ENCODE results near the gene SMG6.
A peak's percentile ranks its signal among the peaks of the same experiment; 100 is the strongest.
"Not testable (repeated sequence)": the region's sequence is repeated elsewhere in the genome, so short reads cannot be mapped to it uniquely, and the experiment has no call there.

Gene SMG6

DNA sequence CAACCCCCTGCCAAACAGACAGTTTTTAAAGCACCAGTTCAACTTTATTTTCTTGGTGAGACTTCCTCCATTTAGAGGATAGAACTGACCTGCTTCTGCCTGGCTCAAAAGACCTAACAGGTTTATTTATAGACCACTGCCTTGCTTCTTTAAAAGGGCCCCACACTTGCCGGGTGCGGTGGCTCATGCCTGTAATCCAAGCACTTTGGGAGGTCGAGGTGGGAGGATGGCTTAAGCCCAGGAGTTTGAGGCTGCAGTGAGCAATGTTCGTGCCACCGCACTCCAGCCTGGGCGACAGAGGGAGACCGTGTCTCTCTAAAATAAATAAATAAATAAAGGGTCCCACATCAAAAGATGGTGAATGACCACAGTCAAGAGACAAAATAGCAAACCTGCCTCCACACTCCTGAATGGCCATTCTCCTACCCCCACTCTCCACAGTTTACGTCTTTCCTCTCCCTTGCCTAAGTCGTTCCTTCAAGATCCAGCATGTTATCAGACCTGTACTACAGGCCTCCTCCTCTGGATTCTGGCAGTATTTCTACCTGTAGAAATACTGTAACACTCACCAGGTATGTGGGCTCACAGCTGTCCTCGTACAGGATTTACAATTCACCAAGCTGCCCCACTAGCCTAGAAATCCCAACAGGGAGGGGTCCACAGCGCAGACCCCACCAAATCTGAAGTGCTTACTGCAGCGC lies 95.6 kb downstream of the SMG6 start:
- H3K4me2 ChIP-seq (ENCODE audit: low read length), result no peak overlapping the region
- no peaks in the 10 kb centered on the region for H3K9me3 ChIP-seq (replicated peaks; ENCODE audit: low read length)
- no peak overlapping the region for H3K9ac ChIP-seq (ENCODE audit: low read depth, low read length)
- no peaks in the 10 kb centered on the region for H3K27me3 ChIP-seq (ENCODE audit: control insufficient read depth, insufficient read depth, low read length)
- no peak overlapping the region for H3K4me3 ChIP-seq (ENCODE audit: low read length)
- H3K36me3 ChIP-seq (ENCODE audit: insufficient read depth, low read length), result no peaks in the 10 kb centered on the region
- H3K4me1 ChIP-seq (ENCODE audit: control insufficient read depth, insufficient read depth, low read length), result peaks cover 11% of the 10 kb centered on the region

GRCh38 chr17:2204393-2204792 lies 99.2 kb downstream of the SMG6 start:
- no peak overlapping the region for H3K4me3 ChIP-seq (ENCODE audit: low read length)
- H3K36me3 ChIP-seq (ENCODE audit: insufficient read depth, low read length), result no peaks in the 10 kb centered on the region
- H3K4me2 ChIP-seq (ENCODE audit: low read length), result no peak overlapping the region
- no peaks in the 10 kb centered on the region for H3K4me1 ChIP-seq (ENCODE audit: control insufficient read depth, insufficient read depth, low read length)
- no peaks in the 10 kb centered on the region for H3K9me3 ChIP-seq (replicated peaks; ENCODE audit: low read length)
- no peaks in the 10 kb centered on the region for H3K27me3 ChIP-seq (ENCODE audit: control insufficient read depth, insufficient read depth, low read length)
- no peak overlapping the region for H3K9ac ChIP-seq (ENCODE audit: low read depth, low read length)

- H3K9ac ChIP-seq (ENCODE audit: low read depth, low read length), result no peak overlapping the region
These were observed 99.8 kb downstream of the SMG6 start for GRCh38 chr17:2203818-2204217.

DNA sequence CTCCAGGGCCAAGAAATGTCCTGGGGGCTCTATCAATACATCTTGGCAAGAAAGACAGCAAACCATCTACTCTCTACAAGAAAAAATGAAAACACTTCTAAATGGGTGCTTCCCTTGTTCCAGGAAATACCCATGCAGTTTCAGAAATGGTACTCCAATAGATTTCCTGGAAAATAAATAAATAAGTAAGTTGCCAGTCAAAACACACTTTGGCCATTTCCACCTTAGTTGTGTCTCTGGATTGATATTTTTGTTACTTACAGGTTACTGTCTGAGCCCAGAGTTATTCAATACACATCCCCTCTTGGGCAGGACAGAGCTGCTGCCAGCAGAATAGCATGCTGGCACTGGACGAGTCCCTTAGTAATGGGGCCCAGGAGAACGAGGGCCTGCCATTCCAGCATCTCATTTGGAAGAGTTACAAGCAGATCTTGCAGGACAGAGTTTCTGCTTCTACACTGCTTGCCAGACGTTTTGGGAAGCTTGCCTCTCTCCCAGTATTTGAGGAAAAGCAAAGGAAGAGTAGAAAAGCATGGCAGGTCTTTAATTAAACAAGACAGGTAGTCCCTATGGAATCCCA lies 100.5 kb downstream of the SMG6 start:
- Histone ChIP-seq H3K4me2 (ENCODE audit: low read length) (no peak overlapping the region), H3K27me3 (ENCODE audit: control insufficient read depth, insufficient read depth, low read length) (no peaks in the 10 kb centered on the region), H3K4me3 (ENCODE audit: low read length) (no peak overlapping the region), H3K4me1 (ENCODE audit: control insufficient read depth, insufficient read depth, low read length) (no peaks in the 10 kb centered on the region), H3K9ac (ENCODE audit: low read depth, low read length) (no peak overlapping the region), H3K9me3 (replicated peaks; ENCODE audit: low read length) (no peaks in the 10 kb centered on the region), H3K36me3 (ENCODE audit: insufficient read depth, low read length) (no peaks in the 10 kb centered on the region)

More at GRCh38 chr17:2203818-2204217, 99.8 kb downstream of the SMG6 start:
- Histone ChIP-seq H3K27me3 (ENCODE audit: control insufficient read depth, insufficient read depth, low read length) (no peaks in the 10 kb centered on the region), H3K36me3 (ENCODE audit: insufficient read depth, low read length) (no peaks in the 10 kb centered on the region), H3K9me3 (replicated peaks; ENCODE audit: low read length) (no peaks in the 10 kb centered on the region), H3K4me3 (ENCODE audit: low read length) (no peak overlapping the region), H3K4me1 (ENCODE audit: control insufficient read depth, insufficient read depth, low read length) (no peaks in the 10 kb centered on the region), H3K4me2 (ENCODE audit: low read length) (no peak overlapping the region)

- Histone ChIP-seq H3K9me3 (replicated peaks; ENCODE audit: low read length) (no peaks in the 10 kb centered on the region), H3K9ac (ENCODE audit: low read depth, low read length) (no peak overlapping the region), H3K27me3 (ENCODE audit: control insufficient read depth, insufficient read depth, low read length) (no peaks in the 10 kb centered on the region), H3K4me2 (ENCODE audit: low read length) (no peak overlapping the region), H3K36me3 (ENCODE audit: insufficient read depth, low read length) (no peaks in the 10 kb centered on the region), H3K4me1 (ENCODE audit: control insufficient read depth, insufficient read depth, low read length) (no peaks in the 10 kb centered on the region), H3K4me3 (ENCODE audit: low read length) (no peak overlapping the region)
These were observed 101.1 kb downstream of the SMG6 start for GRCh38 chr17:2202302-2202995.

DNA sequence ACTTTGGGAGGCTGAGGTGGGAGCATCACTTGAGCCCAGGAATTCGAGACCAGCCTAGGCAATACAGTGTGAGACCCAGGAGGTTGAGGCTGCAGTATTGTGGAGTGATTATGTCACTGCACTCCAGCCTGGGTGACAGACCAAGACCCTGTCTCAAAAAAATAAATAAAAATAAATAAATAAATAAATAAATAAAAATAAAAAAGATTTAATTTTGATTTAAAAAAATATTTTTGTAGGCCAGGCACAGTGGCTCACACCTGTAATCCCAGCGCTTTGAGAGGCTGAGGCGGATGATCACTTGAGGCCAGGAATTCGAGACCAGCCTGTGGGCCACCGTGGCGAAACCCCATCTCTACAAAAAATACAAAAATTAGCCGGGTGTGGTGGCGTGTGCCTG lies 104.2 kb downstream of the SMG6 start:
- not testable (repeated sequence) for H3K27me3 ChIP-seq (ENCODE audit: control insufficient read depth, insufficient read depth, low read length); H3K36me3 ChIP-seq (ENCODE audit: insufficient read depth, low read length); H3K9ac ChIP-seq (ENCODE audit: low read depth, low read length); H3K9me3 ChIP-seq (replicated peaks; ENCODE audit: low read length); H3K4me2 ChIP-seq (ENCODE audit: low read length); H3K4me3 ChIP-seq (ENCODE audit: low read length); H3K4me1 ChIP-seq (ENCODE audit: control insufficient read depth, insufficient read depth, low read length)

- no peaks in the 10 kb centered on the region for H3K9me3 ChIP-seq (replicated peaks; ENCODE audit: low read length)
- H3K9ac ChIP-seq (ENCODE audit: low read depth, low read length), result no peak overlapping the region
- H3K36me3 ChIP-seq (ENCODE audit: insufficient read depth, low read length), result peaks cover 4% of the 10 kb centered on the region
- H3K4me3 ChIP-seq (ENCODE audit: low read length), result no peak overlapping the region
- H3K4me1 ChIP-seq (ENCODE audit: control insufficient read depth, insufficient read depth, low read length), result peaks cover 7% of the 10 kb centered on the region
- no peaks in the 10 kb centered on the region for H3K27me3 ChIP-seq (ENCODE audit: control insufficient read depth, insufficient read depth, low read length)
- H3K4me2 ChIP-seq (ENCODE audit: low read length), result no peak overlapping the region
These were observed 104.7 kb downstream of the SMG6 start for GRCh38 chr17:2198927-2199326.

DNA sequence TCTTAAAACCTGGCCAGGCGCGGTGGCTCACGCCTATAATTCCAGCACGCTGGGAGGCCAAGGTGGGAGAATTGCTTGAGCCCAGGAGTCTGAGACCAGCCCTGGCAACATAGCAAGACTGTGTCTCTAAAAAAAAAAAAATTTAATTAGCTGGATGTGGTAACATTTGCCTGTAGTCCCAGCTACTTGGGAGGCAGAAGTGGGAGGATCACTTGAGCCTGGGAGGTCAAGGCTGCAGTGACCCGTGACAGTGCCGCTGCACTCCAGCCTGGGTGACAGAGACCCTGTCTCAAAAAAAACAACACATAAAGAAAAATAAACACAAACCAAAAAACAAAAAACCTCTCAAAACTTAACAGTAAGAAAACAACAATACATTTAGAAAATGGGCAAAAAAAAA lies 106.3 kb downstream of the SMG6 start:
- H3K36me3 ChIP-seq (ENCODE audit: insufficient read depth, low read length), result peaks cover 8% of the 10 kb centered on the region
- peaks cover 21% of the 10 kb centered on the region for H3K4me1 ChIP-seq (ENCODE audit: control insufficient read depth, insufficient read depth, low read length)
- H3K27me3 ChIP-seq (ENCODE audit: control insufficient read depth, insufficient read depth, low read length), result no peaks in the 10 kb centered on the region
- no peak overlapping the region for H3K9ac ChIP-seq (ENCODE audit: low read depth, low read length)
- H3K4me3 ChIP-seq (ENCODE audit: low read length), result no peak overlapping the region
- H3K4me2 ChIP-seq (ENCODE audit: low read length), result no peak overlapping the region
- H3K9me3 ChIP-seq (replicated peaks; ENCODE audit: low read length), result no peaks in the 10 kb centered on the region

- Histone ChIP-seq H3K36me3 (ENCODE audit: insufficient read depth, low read length) (peaks cover 8% of the 10 kb centered on the region), H3K4me2 (ENCODE audit: low read length) (no peak overlapping the region), H3K4me3 (ENCODE audit: low read length) (no peak overlapping the region), H3K9me3 (replicated peaks; ENCODE audit: low read length) (no peaks in the 10 kb centered on the region), H3K9ac (ENCODE audit: low read depth, low read length) (no peak overlapping the region), H3K27me3 (ENCODE audit: control insufficient read depth, insufficient read depth, low read length) (no peaks in the 10 kb centered on the region), H3K4me1 (ENCODE audit: control insufficient read depth, insufficient read depth, low read length) (peaks cover 34% of the 10 kb centered on the region)
These were observed 107.9 kb downstream of the SMG6 start for GRCh38 chr17:2195729-2196128.

DNA sequence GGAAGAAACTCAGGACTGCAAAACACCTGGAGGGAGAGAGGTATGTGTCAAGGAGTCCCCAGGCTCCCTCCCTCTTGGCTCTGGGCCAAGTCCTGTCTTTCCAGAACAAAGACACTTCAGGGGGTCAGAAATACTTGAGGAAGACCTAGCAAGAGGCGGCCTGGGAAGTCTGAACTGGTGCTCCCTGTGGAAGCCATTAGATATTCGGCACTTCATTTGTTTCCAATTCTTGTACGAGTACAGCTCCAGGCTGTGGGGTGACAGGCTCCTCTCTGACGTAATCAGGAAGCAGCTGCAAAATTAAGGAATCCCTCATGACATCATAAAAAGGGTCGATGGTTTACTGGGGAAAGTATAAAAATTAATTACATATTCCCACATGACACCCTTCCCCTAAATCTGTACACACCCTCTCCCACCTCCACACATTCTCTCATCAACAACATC lies 108.7 kb downstream of the SMG6 start:
- Histone ChIP-seq H3K9me3 (replicated peaks; ENCODE audit: low read length) (no peaks in the 10 kb centered on the region), H3K36me3 (ENCODE audit: insufficient read depth, low read length) (peaks cover 8% of the 10 kb centered on the region), H3K27me3 (ENCODE audit: control insufficient read depth, insufficient read depth, low read length) (no peaks in the 10 kb centered on the region), H3K4me3 (ENCODE audit: low read length) (no peak overlapping the region), H3K9ac (ENCODE audit: low read depth, low read length) (no peak overlapping the region), H3K4me1 (ENCODE audit: control insufficient read depth, insufficient read depth, low read length) (peaks cover 41% of the 10 kb centered on the region), H3K4me2 (ENCODE audit: low read length) (no peak overlapping the region)

DNA sequence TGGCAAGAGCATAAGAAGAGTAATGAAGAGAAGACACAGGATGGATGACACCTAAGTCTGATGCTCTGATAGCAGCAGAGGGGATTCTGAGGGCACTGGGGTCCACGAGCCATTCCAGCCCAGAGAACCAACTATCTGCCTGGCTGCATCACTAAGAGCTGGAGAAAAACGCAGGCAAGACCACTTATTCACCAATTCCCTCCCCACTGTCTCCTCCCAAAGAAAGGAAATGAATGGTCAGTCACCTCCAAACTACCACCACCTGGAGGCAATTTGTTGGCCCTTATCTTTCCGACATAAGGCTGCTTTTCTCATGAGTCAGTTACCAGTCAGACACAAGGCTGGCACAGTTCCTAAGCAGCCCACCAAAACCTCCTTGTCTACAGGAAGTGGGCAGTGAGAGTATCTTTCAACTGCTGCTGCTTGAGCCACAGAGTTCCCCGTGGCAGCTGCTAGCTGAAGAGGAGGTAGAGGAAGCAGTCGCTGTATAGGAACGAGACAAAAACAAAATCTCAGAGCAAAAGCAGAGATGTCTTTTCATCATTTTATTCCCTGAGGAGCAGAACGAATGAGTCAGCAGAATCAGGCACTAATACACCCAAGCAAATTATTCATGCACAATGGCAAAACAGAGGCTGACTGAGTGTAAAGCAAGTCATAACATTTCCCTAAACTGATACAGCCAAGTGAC lies 111.1 kb downstream of the SMG6 start:
- peaks cover 51% of the 10 kb centered on the region for H3K4me1 ChIP-seq (ENCODE audit: control insufficient read depth, insufficient read depth, low read length)
- H3K4me2 ChIP-seq (ENCODE audit: low read length), result peak overlapping the region; percentile 37
- H3K9ac ChIP-seq (ENCODE audit: low read depth, low read length), result peak overlapping the region; percentile 50
- no peaks in the 10 kb centered on the region for H3K27me3 ChIP-seq (ENCODE audit: control insufficient read depth, insufficient read depth, low read length)
- peak overlapping the region; percentile 34 for H3K4me3 ChIP-seq (ENCODE audit: low read length)
- no peaks in the 10 kb centered on the region for H3K9me3 ChIP-seq (replicated peaks; ENCODE audit: low read length)
- H3K36me3 ChIP-seq (ENCODE audit: insufficient read depth, low read length), result peaks cover 17% of the 10 kb centered on the region

All from skeletal muscle satellite cell (primary cell).